HG03460 (cell line): ENCODE measurements around the gene ALDH1A2.
"Not testable (repeated sequence)": the region's sequence is repeated elsewhere in the genome, so short reads cannot be mapped to it uniquely, and the experiment has no call there.

Source experiments
- ATAC-seq: cut with Tn5 transposase; IDR thresholded peaks from one replicate; pipeline ENCODE4 v1.9.1; 2021; ENCODE audit not compliant: unreplicated experiment

Gene ALDH1A2

GRCh38 chr15:58002338-58003126, 63.0 kb downstream of the ALDH1A2 start:
- ATAC-seq: no peak

- ATAC-seq: not testable (repeated sequence)
Measured at GRCh38 chr15:57999699-58000098, 65.8 kb downstream of the ALDH1A2 start.

DNA sequence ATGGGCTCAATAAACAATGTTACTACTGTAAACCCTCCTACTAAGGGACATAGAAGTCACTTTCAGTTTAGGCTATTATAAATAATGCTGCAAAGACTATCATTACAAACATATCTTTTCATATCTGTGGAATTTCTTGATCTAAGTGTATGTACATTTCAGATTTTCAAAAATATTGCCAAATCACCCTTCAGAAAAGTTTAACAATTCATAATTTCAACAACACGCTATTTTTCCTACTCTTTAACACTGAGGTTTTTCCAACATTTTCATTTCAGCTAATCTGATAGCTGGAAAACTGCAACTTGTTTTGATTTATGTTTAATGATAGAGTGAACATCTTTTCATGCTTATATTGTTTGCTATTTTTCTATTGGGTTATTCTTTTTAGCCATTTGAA, 69.0 kb downstream of the ALDH1A2 start:
- ATAC-seq: no peak

- no peak for ATAC-seq
Measured at GRCh38 chr15:57994221-57995049, 71.1 kb downstream of the ALDH1A2 start.

GRCh38 chr15:57993409-57994145, 71.9 kb downstream of the ALDH1A2 start:
- no peak for ATAC-seq

- no peak for ATAC-seq
Measured at GRCh38 chr15:57992761-57993355, 72.7 kb downstream of the ALDH1A2 start.

- ATAC-seq: no peak
Measured at GRCh38 chr15:57973534-57973933, 92.0 kb downstream of the ALDH1A2 start.

GRCh38 chr15:57972864-57973263, 92.6 kb downstream of the ALDH1A2 start:
- ATAC-seq: no peak

- ATAC-seq: no peak
Measured at GRCh38 chr15:57969996-57970395, 95.5 kb downstream of the ALDH1A2 start.

- ATAC-seq: no peak
Measured at GRCh38 chr15:57969355-57969754, 96.2 kb downstream of the ALDH1A2 start.

DNA sequence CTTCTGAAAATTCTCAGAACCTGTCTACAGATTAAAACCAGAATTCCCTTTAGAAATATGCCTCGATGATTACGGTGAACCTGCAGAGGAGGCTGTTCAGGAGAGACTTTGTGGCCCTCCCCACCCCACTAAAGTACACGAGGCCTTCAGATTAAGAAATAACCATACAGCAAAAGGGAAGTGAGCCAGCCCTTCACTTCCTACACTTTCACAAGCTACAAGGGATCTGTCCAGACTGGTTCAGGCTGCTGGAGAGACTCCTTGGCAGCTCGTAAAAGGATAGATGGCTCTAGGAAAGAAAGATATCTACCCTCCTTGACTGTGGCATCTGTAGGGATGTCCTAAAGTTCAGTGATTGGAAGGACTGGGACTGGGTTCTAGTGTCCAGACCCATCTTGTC, 102.6 kb downstream of the ALDH1A2 start:
- ATAC-seq: no peak

GRCh38 chr15:57961919-57962318, 103.6 kb downstream of the ALDH1A2 start:
- ATAC-seq: no peak

DNA sequence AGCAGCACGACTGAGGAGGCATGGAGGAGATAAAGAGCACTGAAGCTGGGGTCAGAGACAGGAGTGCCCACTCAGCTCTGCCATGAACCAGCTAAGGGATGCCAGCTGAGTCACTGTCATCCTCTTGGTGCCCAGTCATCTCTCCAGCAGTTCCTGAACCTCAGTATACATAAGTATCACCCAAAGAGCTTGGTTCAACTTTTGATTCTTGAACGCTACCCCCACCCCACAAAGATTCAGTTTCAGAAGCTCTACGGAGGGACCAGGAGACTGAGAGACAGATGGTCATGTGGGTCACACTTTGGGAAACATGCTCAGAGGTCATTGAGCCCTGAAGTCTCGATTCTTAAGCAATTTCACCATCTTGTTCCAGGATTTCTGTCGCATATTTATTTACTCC, 108.4 kb downstream of the ALDH1A2 start:
- ATAC-seq: no peak

- ATAC-seq: no peak
Measured at GRCh38 chr15:57953874-57954273, 111.6 kb downstream of the ALDH1A2 start.

DNA sequence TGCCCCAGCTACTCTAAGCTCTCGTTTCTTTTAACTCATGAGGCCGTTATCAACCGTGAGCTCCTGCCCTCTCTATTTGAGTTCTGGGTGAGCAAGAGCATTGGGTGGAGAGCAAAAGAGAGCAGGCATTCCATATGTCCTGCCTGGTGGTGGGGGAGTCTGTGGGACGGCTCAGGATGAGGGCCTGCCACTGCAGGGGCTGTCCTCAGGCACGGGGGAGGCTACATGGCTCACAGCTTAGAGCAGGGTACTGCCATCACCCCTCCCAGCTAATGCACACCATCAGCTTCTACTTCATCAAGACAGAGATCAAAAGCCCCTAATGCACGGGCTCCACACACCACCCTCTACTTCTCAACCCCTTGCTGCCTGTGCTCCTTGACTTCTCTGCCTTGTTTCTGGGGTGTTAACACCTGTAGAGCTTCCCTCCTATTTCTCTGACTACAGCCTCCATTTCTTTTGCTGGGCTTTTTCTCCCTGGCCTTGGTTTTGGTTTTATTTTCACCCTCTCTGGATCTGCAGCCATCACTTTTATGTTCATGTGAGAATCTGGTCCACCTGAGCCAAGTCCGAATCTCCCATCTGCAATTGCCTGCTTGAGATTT, 114.1 kb downstream of the ALDH1A2 start:
- no peak for ATAC-seq

DNA sequence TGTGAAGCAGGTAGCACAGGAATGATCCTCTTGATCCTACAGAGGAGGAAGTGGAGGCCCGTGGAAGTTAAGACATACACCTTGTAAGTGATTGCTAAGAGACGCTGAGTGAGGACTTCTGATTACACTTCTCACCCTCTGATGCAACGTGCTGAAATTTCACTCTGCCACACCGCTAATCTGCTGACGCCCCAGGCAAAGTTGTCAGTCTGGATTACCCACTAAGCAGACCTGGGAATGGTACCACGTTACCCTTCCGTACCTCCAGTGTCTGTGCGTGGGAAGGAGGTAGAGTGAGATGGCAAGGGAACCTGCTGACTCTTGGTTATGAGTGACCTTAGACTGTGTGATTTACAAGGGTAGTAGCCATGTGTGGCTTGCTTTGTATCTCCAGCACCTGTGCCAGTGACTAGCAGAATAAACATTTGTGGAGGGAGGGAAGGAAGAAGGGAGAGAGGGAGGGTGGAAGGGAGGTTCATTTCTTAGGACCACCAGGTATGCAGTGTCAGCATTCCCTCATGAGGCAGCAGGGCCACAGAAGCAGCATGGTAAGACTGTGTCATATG, 115.0 kb downstream of the ALDH1A2 start:
- no peak for ATAC-seq

DNA sequence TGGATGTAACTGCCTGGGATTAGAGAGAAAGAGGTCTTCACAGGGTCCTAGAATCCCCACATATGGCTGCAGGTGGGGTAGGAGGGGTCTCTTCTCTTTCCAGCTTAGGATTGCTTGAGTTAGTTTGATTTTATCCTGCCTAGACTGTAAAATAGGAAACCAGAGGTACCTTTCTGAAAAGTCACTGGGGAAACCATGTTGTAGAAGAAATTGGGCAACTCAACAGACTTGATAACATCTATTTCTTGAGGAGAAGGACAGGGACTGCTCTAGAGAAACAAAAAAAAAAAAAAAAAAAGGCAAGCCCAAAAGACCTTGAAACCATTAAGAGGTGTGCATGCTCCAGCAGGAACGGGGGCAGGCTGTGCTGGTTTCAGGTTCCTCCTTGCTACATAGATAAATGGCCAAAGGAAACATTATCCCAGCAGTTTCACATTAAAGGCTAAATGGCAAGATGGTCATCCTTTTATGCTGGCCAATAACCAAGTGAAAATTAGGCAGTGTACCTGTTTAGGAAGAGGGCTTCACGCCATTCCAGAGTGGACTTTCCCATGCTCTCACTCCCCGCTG, 116.1 kb downstream of the ALDH1A2 start:
- ATAC-seq: no peak

GRCh38 chr15:57948351-57949289, 116.9 kb downstream of the ALDH1A2 start:
- ATAC-seq: no peak

- no peak for ATAC-seq
Measured at GRCh38 chr15:57947781-57948180, 117.7 kb downstream of the ALDH1A2 start.
